Tibial artery (tissue), 4 donors: ENCODE measurements around the gene KLHL30.
A peak's percentile ranks its signal among the peaks of the same experiment; 100 is the strongest.

Source experiments
- DNase-seq, 2 donors: peaks; one replicate each; pipeline ENCODE4 v3.0.0-alpha.2; 2019
- H3K27ac ChIP-seq, 2 donors: fragments of 200-600 bp; sonication (generic) in 1 of 2; 1 replicate in 1 of 2; 2 replicates in 1 of 2; pipeline ENCODE4 v1.5.1; 2018 to 2019; ENCODE audit warnings: mild to moderate bottlenecking in 1 of 2
- H3K27me3 ChIP-seq, 2 donors: fragments of 200-600 bp; sonication (generic) in 1 of 2; one replicate each; pipeline versions ENCODE4 v1.5.1 to v1.6.0; 2016 to 2019
- H3K36me3 ChIP-seq, 3 donors: fragments of 200-600 bp; sonication (generic) in 2 of 3; one replicate each; pipeline ENCODE4 v1.5.1; 2016 to 2019; ENCODE audit warnings: mild to moderate bottlenecking in 2 of 3
- H3K4me1 ChIP-seq, 4 donors: fragments of 200-600 bp; sonication (generic) in 2 of 4; 1 replicate in 3 of 4; 2 replicates in 1 of 4; pipeline ENCODE4 v1.5.1; 2016 to 2019
- H3K4me3 ChIP-seq, 2 donors: fragments of 200-600 bp; sonication (generic) in 1 of 2; 1 replicate in 1 of 2; 2 replicates in 1 of 2; pipeline ENCODE4 v1.5.1; 2018 to 2019; ENCODE audit warnings: mild to moderate bottlenecking in 2 of 2
- H3K9me3 ChIP-seq, 3 donors: fragments of 200-600 bp; sonication (generic) in 1 of 3; one replicate each; pipeline ENCODE4 v1.5.1; 2016 to 2019
- CTCF ChIP-seq, 2 experiments: fragments of 200-600 bp in 1 of 2; fragments of 450-650 bp in 1 of 2; IDR thresholded peaks; one replicate each; pipeline ENCODE4 v1.5.1; 2017 to 2019; ENCODE audit warnings: antibody characterized with exemption in 2 of 2, mild to moderate bottlenecking in 1 of 2, moderate library complexity in 1 of 2
- intact Hi-C: fragments of 100-400 bp; cut with DNase I; formaldehyde crosslinking; loops from one replicate; pipeline ENCODE4 v1.15.0; 2023; ENCODE audit warnings: low total_unique reads

Gene KLHL30

GRCh38 chr2:238140721-238141540, 2.5 kb downstream of the KLHL30 start:
- H3K27me3 ChIP-seq, result no peaks in the 10 kb centered on the region

DNA sequence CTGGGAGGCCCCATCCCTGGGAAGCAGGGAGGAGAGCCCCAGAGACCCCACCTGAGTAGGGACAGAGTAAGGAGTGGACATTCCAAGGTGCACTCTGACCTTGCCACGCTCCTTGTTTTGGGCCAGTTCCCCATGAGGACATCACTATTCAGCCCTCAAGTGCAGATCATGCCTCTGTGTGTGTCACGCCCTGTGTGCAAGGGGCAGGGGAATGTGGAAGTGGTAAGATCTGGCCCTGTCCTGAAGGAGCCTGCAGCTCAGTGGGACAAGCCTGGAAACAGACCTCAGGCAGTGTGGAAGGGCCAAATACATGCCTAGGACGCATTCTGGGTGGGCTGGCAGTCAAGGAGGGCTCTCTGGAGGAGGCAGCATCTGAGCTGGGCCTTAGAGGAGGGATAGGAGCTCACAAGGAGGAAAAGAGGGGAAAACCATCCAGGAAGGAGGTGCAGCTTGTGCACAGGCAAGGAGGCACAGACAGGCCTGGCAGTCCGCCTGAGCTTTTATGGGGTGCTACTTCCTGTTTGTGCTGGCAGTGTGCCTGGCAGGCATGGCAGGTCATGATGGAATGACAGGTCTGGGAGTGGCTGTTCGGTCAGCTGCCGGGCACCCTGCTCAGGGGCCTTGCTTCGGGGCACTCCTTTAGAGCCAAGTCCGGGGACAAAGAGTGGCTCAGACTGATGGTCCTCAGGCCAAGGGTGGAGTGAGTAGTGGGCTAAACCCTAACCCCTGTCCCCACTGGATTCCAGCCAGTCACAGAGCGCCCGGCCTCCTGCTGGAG, 3.3 kb downstream of the KLHL30 start:
- peaks cover 0 to 75% (median 63%) of the 10 kb centered on the region in 4 donors for H3K4me1 ChIP-seq
- peak overlapping the region in 1 of 2 donors; percentile 6 for H3K4me3 ChIP-seq
- no peak for DNase-seq
- intact Hi-C loops, result no loop called here
- H3K36me3 ChIP-seq, result peaks cover 8 to 15% (median 8%) of the 10 kb centered on the region in 3 donors
- TF ChIP-seq CTCF (IDR thresholded peaks at IDR 0.05), result no peak
- no peaks in the 10 kb centered on the region for H3K9me3 ChIP-seq
- peak overlapping the region; percentile 3 to 60 for H3K27ac ChIP-seq
- H3K27me3 ChIP-seq, result no peaks in the 10 kb centered on the region

More at GRCh38 chr2:238140721-238141540, 2.5 kb downstream of the KLHL30 start:
- H3K9me3 ChIP-seq, result no peaks in the 10 kb centered on the region
- peaks cover 0 to 80% (median 65%) of the 10 kb centered on the region in 4 donors for H3K4me1 ChIP-seq
- H3K27ac ChIP-seq, result no peak overlapping the region
- TF ChIP-seq CTCF (IDR thresholded peaks at IDR 0.05), result no peak
- no peak overlapping the region for H3K4me3 ChIP-seq
- H3K36me3 ChIP-seq, result peaks cover 8 to 14% (median 8%) of the 10 kb centered on the region in 3 donors
- intact Hi-C loops, result no loop called here
- no peak for DNase-seq

DNA sequence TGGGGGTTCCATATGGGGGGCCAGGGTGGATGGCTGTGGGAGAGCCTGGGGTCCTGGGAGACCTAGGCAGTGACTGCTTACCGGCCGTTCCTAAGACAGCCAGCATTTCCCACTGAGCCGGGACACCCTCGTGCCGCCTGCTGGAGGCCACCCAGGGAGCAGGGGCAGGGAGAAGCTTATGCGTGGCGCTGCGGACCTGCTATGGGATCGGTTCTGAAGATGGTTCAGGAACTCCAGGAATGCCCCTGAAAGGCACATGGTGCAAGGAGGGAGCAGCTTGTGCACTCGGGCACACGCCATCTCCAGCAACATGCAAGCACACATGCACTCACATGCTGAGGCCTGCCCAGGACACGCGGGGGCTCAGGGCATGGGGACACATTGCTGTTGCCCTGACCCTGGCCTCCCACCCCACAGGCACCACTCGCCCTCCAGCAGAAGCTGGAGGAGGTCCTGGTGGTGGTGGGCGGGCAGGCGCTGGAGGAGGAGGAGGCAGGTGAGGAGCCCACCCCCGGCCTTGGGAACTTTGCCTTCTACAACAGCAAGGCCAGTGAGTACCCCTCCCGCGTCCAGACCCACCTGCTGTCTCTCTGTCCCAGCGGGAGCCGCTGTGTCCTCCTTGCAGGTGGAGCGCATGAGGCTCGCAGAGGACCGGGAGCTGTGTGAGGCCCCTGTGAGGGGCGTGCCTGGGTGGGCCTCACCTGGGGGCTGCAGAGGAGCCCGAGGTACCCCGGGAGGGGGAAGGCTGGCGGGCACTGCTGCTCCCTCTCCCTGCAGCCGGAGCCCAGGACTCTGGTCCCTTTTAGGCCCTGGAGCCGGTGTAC, 4.1 kb downstream of the KLHL30 start:
- H3K27ac ChIP-seq, result peak overlapping the region; percentile 60 to 73
- H3K27me3 ChIP-seq, result no peaks in the 10 kb centered on the region
- intact Hi-C loops, result no loop called here
- H3K4me1 ChIP-seq, result peaks cover 0 to 66% (median 56%) of the 10 kb centered on the region in 4 donors
- peaks cover 8 to 16% (median 8%) of the 10 kb centered on the region in 3 donors for H3K36me3 ChIP-seq
- H3K4me3 ChIP-seq, result peak overlapping the region in 1 of 2 donors; percentile 6
- DNase-seq, result no peak
- no peak for TF ChIP-seq CTCF (IDR thresholded peaks at IDR 0.05)
- no peaks in the 10 kb centered on the region for H3K9me3 ChIP-seq

- no peak for TF ChIP-seq CTCF (IDR thresholded peaks at IDR 0.05)
- Histone ChIP-seq H3K9me3 (no peaks in the 10 kb centered on the region), H3K4me1 (peaks cover 0 to 58% (median 48%) of the 10 kb centered on the region in 4 donors), H3K4me3 (peak overlapping the region in 1 of 2 donors; percentile 10), H3K27me3 (no peaks in the 10 kb centered on the region), H3K27ac (peak overlapping the region; percentile 60 to 73), H3K36me3 (peaks cover 8 to 24% (median 10%) of the 10 kb centered on the region in 3 donors)
- DNase-seq, result peak; percentile 48 to 89
- intact Hi-C loops, result no loop called here
Observed at GRCh38 chr2:238143239-238143951, 4.9 kb downstream of the KLHL30 start.
